T-helper 1 cell (primary cell): ENCODE results near the gene PRODH.
"Not testable (repeated sequence)": the region's sequence is repeated elsewhere in the genome, so short reads cannot be mapped to it uniquely, and the experiment has no call there.

Source experiments
- DNase-seq, 5 donors: peaks; one replicate each; pipeline ENCODE4 v3.0.0-alpha.2; 2012 to 2020
- total RNA-seq, 4 donors: gene quantifications; one replicate each; lab custom pipeline; 2026; lab: John Stamatoyannopoulos, UW

The PRODH gene
- total RNA-seq: 0 to 0.08 (median 0) reads per million in 4 donors

DNA sequence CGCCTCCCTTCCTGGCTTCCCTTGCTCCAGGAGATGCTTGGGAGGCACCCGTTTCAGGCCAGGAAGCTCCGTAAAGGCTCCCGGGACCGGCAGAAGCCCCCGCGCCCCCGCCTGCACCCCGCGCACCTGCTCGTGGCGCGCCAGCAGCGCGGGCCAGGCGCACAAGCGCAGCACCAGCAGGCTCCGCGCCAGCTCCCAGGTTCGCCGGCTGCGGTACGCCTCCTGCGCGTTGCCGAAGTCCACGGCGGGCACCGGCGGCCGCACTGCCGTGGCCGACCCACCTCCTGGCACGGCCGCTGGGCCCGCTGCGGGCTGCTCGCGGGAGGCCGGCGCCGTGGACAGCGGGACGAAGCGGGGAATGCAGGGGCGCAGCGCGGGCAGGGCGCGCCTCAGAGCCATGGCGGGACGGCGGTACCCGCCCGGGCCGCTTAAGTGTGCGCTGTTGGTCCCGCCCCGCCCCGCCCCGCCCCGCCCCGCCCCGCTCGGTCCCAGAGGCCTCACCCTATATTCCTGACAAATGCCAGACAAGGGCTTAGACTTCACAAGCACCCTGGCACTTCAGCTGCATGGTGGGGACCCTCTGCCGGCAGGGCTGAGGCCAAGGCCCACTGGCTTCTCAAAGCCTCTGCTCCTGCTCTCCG lies at the start of gene PRODH:
TSS of gene PRODH (minus strand) at position 405 of the 641 bp plus-strand sequence. CDS start at position 399, 6 bp downstream.
- no peak for DNase-seq

GRCh38 chr22:18985780-18986179 lies 49.7 kb upstream of the PRODH start:
- DNase-seq: no peak

DNA sequence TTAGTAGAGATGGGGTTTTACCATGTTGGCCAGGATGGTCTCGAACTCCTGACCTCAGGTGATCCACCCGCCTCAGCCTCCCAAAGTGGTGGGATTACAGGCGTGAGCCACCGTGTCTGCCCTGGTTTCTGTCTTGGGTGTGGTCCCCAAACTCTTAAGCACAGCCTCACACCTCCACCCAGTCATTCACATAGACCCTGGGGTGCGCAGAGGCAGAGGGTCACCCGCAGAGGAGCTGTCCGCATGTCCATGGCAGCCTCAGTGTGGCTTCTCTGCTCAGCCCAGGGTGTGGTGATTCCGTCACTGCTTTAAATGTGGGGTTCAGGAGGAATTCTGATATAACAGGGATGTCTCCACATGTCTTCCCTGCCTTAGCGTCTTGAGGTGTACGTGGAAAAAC lies 48.5 kb upstream of the PRODH start:
- DNase-seq: no peak

GRCh38 chr22:18983120-18983651 lies 47.1 kb upstream of the PRODH start:
- DNase-seq: no peak

- no peak for DNase-seq
Measured at GRCh38 chr22:18980829-18981228, 44.7 kb upstream of the PRODH start.

DNA sequence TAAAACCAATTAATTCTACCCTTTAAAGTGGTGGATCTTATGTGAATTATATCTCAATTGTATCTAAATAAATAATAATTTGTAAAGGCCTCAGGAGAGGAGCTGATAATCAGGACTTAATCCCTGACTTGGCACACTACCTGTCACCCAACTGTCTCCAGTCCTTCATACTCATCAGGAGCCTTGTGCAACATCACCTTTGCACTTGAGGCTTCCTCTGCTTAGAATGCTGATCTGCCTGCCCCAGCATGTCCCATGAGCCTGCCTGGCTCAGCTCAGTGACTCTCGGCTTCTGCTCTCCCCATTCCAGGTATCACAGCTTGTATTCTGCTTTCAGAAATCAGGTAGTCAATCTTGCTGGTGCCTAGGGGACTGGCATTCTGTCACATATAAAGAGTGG lies 43.9 kb upstream of the PRODH start:
- no peak for DNase-seq

DNA sequence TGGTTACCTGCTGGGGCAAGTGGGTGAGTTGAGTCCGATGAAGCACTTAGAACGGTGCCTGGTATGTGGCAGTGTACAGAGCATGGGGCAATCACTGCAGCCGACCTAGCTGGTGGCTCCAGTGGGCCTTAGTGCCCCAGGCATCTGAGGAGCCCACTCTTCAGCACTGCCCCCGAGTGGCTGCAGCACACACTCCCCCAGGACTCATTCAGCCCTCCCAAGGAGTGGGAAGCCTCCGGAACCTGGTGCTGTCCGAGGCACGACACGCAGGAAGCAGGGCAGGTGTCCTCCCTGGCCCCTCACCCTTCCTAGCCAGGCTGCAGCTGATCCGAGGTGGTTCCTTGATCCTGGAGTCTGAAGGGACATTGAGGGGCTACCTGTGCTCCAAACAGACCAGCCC lies 42.4 kb upstream of the PRODH start:
- no peak for DNase-seq

- DNase-seq: no peak
Measured at GRCh38 chr22:18977824-18978425, 41.8 kb upstream of the PRODH start.

DNA sequence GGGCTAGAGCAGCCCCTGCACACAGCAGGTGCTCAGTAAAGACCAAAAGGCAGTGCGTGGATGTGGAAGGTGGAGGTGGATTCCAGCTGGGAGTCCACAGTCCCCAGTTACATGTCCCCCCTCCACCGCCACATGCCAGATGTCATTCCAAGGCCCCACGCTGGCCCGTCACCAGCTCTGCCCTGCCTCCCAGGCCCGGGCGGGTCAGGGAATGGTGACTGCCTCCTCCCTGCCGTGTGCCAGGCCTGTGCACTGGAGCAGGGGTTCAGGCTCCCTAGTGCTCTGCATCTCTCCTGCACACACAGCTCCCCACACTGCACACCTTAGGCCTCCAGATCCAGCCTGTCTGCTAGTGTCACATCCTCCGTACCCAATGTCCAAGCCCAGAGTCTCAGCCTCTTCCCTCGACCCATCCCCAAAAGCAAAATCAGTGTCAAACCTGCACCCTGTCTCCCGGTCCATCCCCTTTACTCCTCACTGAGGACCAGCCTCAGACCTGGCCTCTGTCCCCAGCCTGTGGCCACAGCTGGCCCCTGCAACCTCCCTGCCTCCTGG lies 40.2 kb upstream of the PRODH start:
- DNase-seq: no peak

- DNase-seq: no peak
Measured at GRCh38 chr22:18975434-18976196, 39.5 kb upstream of the PRODH start.

DNA sequence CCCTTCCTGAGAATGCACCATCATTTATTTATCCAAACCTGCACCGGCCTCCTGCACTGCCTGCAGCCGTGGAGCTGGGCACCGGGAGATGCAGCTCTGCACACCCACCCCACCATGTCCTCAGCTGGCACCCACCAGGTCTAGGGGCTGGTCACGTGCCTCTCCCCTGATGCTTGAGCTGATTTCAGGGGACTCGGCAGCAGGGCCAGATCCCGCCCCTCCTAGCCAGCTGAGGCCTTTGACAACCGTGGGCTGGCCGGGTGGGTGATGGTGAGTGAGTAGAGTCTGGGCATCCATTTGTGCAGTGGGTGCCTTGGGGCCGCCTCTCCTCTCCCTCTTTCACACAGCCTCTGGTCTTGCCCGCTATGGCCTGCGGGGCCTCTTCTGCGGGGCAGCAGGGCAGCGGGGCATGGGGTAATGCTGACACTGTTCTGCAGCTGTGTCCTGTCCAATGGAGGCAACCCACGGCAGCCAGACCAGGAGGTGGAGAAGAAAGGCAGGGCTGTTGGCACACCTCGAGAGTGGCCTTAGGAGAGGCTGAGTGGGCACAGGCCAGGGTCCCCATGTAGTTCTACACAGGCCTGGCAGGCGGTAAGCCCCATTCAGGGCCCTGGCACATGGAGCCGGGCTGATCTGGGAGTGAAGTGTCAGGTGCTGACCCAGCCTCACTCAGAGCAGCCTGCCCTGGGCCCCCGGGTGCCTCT lies 38.5 kb upstream of the PRODH start:
- DNase-seq: no peak

- no peak for DNase-seq
Measured at GRCh38 chr22:18973264-18974031, 37.4 kb upstream of the PRODH start.

DNA sequence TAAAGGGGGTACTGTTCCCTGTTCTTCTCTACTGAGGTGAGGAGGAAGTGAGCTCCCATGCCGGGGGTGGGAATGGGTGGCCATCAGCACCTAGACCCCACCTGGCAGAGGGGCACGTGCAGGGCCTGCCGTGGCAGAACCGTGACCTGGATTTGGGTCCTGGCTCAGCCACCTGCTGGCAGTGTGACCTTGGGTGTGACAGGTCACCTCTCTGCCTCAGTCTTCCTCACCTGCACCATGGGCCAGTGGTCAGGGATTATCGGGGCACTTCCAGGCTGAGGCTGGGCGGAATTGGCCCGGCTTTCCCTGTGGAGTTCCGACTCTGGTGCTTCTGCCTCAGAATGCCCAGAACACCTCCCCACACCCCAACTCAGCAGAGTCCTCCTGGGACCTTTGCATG lies 36.5 kb upstream of the PRODH start:
- DNase-seq: not testable (repeated sequence)

GRCh38 chr22:18972029-18972428 lies 35.9 kb upstream of the PRODH start:
- not testable (repeated sequence) for DNase-seq

GRCh38 chr22:18971321-18971751 lies 35.2 kb upstream of the PRODH start:
- no peak for DNase-seq

- DNase-seq: no peak
Measured at GRCh38 chr22:18970948-18971315, 34.8 kb upstream of the PRODH start.

DNA sequence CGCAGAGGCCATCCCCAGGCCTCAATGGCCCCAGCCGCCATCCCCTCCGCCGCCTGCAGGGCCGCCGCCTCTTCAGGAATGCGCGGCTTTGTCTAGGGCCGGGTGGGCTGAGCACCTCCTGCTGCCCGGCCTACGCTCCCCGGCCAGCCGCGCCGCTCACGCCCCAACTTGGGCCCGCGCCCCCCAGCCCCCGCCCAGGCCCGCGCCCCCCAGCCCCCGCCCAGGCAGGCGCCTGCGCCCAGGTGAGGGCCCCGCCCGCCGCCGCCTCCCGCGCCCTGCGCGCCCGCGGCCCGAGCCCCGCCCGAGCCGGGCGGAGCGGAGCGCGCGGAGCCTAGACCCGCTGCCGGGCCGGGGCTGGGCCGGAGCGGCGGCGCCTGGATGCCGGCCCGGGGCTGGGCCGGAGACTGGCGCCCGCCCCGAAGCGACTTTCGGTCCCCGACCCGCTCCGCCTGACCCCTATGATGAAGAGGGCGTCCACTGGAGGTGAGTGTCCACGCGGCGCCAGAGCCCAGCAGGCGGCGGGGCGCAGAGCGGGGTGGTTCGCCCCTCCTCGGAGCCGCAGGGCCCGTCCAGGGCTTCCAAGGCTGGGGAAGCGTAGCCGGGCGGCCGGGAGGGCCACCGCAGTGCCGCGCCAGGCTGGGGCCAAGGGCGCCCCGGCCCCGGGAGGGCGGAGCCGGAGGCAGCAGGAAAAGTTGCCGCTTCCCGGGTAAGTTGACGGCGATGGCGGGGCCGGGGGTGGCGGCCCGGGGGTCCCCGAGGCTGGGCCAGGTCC lies 34.3 kb upstream of the PRODH start:
- no peak for DNase-seq

DNA sequence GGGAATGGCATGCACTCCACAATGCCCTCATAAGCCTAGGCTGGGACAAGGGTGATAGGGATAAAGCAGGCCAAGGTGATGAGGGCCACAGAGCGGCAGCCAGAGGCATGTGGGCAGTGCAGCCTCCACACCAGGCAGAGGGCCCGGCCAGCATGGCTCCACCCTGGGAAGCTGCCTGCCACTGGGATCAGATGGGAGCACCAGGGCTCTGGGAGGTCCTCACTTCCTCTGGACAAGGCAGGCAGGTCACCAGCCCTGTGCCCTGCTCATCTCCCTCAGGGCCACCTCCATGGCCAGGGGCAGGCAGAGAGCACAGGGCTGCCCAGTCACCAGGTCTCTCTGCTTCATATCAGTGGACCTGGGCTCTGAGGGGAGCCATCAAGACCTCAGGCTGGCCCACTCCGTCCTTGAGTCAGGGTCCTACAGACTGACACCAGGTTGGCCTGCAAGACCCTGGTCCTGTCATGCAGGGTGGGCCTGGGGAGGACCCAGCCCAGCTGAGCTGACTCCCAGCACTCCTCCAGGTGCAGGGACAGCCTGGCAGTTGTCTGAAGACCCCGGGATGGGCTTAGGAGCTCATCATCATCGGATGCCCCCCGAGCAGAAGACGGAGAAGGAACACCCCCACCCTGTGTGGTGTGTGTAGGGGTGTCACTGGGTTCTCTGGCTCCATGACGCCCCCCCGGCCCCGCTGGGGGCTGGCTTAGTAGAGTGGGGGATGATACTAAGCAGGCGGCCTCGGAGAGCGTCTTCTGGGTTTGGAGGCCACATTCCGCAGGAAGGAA lies 33.3 kb upstream of the PRODH start:
- not testable (repeated sequence) for DNase-seq

- DNase-seq: no peak
Measured at GRCh38 chr22:18968011-18968749, 32.1 kb upstream of the PRODH start.
